HuH-7 (cell line): ENCODE data around the gene TAB2.
"Not testable (repeated sequence)": the region's sequence is repeated elsewhere in the genome, so short reads cannot be mapped to it uniquely, and the experiment has no call there.

Source experiments
- DNase-seq: peaks from one replicate; pipeline ENCODE4 v3.0.0; 2011; ENCODE audit warnings: low spot score

The TAB2 gene

GRCh38 chr6:149444360-149445094 lies 127.0 kb downstream of the TAB2 start:
- not testable (repeated sequence) for DNase-seq

GRCh38 chr6:149445095-149445466 lies 127.6 kb downstream of the TAB2 start:
- DNase-seq: no peak

- no peak for DNase-seq
Observed at GRCh38 chr6:149445573-149445972, 128.1 kb downstream of the TAB2 start.

- DNase-seq: no peak
Observed at GRCh38 chr6:149446791-149447376, 129.4 kb downstream of the TAB2 start.

- DNase-seq: no peak
Observed at GRCh38 chr6:149448821-149449453, 131.4 kb downstream of the TAB2 start.

GRCh38 chr6:149449831-149450678 lies 132.5 kb downstream of the TAB2 start:
- DNase-seq: no peak

- DNase-seq: no peak
Observed at GRCh38 chr6:149450679-149451375, 133.3 kb downstream of the TAB2 start.

- DNase-seq: no peak
Observed at GRCh38 chr6:149451376-149452036, 134.0 kb downstream of the TAB2 start.

GRCh38 chr6:149452037-149452939 lies 134.8 kb downstream of the TAB2 start:
- DNase-seq: peak; percentile 61

GRCh38 chr6:149453597-149454345 lies 136.3 kb downstream of the TAB2 start:
- no peak for DNase-seq

GRCh38 chr6:149454346-149454848 lies 136.9 kb downstream of the TAB2 start:
- no peak for DNase-seq

GRCh38 chr6:149455031-149455732 lies 137.7 kb downstream of the TAB2 start:
- DNase-seq: no peak

GRCh38 chr6:149456311-149457021 lies 139.0 kb downstream of the TAB2 start:
- DNase-seq: no peak

- DNase-seq: no peak
Observed at GRCh38 chr6:149457316-149457884, 139.9 kb downstream of the TAB2 start.

- DNase-seq: no peak
Observed at GRCh38 chr6:149458196-149458595, 140.7 kb downstream of the TAB2 start.

GRCh38 chr6:149458806-149459205 lies 141.3 kb downstream of the TAB2 start:
- DNase-seq: no peak

GRCh38 chr6:149459761-149460160 lies 142.2 kb downstream of the TAB2 start:
- DNase-seq: no peak

- DNase-seq: not testable (repeated sequence)
Observed at GRCh38 chr6:149460249-149460648, 142.7 kb downstream of the TAB2 start.
